SK-N-SH treated with all-trans-retinoic acid at 6 μM for 48 hours (cell line): ENCODE results near the gene NEUROG1.

Experiments
- ARNTL ChIP-seq: fragments of 450-650 bp; formaldehyde crosslinking; IDR thresholded peaks from 2 replicates; pipeline ENCODE4 v1.5.0; 2020; ENCODE audit warnings: low read depth, mild to moderate bottlenecking, moderate library complexity, borderline replicate concordance
- OSR1 ChIP-seq: fragments of 250-450 bp; sonication (Bioruptor Pico); IDR thresholded peaks from 2 replicates; pipeline ENCODE4 v1.8.0; 2022; ENCODE audit warnings: moderate library complexity, mild to moderate bottlenecking, inconsistent platforms

- TF ChIP-seq OSR1 (CRISPR knock-in tag): no peak
- no peak for TF ChIP-seq ARNTL (CRISPR knock-in tag)
Measured at GRCh38 chr5:135526924-135527323, 8.8 kb downstream of the NEUROG1 start.
